ENCODE measurements around the gene TMEM18.
"Not testable (repeated sequence)": the region's sequence is repeated elsewhere in the genome, so short reads cannot be mapped to it uniquely, and the experiment has no call there.

TMEM18 gene

DNA sequence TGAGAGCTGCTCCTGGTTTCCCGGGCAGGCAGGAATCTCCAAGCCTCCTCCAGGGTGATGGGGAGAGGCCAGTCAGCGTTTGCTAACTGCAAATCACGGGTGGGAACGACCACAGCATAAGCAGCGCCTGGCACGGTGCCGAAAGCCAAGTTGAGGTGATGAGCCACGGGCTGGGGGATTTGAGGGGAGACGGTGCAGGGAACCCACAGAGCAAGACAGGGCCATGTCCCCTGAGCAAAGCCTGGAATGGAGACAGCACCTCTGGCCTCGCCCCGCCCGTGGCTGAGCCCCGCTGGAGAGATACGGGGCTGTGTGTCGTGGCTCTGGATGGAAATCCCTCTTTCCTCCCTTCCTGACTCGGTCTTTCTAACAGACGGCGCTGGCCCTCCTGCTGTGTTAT lies 31.5 kb upstream of the TMEM18 start:
- ATAC-seq (ENCODE audit: low read depth) (no peak), DNase-seq (ENCODE audit: low spot score in 2 of 2) (no peak)
- no peaks in the 10 kb centered on the region for H3K9me3 Mint-ChIP-seq
- no peaks in the 10 kb centered on the region for H3K36me3 Mint-ChIP-seq
- peaks cover 5% of the 10 kb centered on the region for H3K4me1 Mint-ChIP-seq
- H3K27ac Mint-ChIP-seq: no peak overlapping the region
- peaks cover 10% of the 10 kb centered on the region for H3K27me3 Mint-ChIP-seq
- no peak overlapping the region for H3K4me3 Mint-ChIP-seq

DNA sequence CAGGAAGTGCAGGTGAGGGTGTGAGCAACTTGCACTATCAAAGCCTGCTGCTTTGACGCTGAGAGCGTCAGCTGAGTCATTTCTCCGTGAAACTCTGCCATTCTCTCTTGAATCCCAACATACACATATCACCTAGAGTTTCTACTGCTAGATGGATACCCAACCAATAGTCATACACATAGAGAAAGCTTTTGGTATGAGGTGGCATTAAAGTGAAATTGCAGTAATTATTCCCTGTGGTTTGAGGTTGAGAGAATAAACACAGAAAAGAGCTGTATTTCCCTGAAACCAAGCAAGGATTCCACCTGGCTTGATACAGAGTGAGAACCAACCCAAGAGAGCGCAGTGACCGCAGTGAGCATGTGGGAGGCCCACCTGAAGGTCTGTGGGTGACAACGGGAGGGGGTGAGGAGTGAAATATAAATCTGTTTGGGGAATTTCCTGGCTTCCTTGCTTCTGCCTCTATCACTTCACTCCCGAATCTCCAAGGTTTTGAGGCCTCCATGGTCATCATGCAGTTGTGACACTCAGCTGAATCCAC lies 28.8 kb upstream of the TMEM18 start:
- H3K4me1 Mint-ChIP-seq: peaks cover 5% of the 10 kb centered on the region
- H3K9me3 Mint-ChIP-seq: no peaks in the 10 kb centered on the region
- ATAC-seq (ENCODE audit: low read depth) (no peak), DNase-seq (ENCODE audit: low spot score in 2 of 2) (no peak)
- no peaks in the 10 kb centered on the region for H3K36me3 Mint-ChIP-seq
- no peak overlapping the region for H3K4me3 Mint-ChIP-seq
- H3K27me3 Mint-ChIP-seq: peaks cover 3% of the 10 kb centered on the region
- no peak overlapping the region for H3K27ac Mint-ChIP-seq

- H3K4me3 Mint-ChIP-seq; H3K9me3 Mint-ChIP-seq; H3K27ac Mint-ChIP-seq; H3K36me3 Mint-ChIP-seq; H3K4me1 Mint-ChIP-seq; ATAC-seq (ENCODE audit: low read depth); DNase-seq (ENCODE audit: low spot score in 2 of 2); H3K27me3 Mint-ChIP-seq: not testable (repeated sequence)
Measured at GRCh38 chr2:702765-703164, 25.6 kb upstream of the TMEM18 start.

DNA sequence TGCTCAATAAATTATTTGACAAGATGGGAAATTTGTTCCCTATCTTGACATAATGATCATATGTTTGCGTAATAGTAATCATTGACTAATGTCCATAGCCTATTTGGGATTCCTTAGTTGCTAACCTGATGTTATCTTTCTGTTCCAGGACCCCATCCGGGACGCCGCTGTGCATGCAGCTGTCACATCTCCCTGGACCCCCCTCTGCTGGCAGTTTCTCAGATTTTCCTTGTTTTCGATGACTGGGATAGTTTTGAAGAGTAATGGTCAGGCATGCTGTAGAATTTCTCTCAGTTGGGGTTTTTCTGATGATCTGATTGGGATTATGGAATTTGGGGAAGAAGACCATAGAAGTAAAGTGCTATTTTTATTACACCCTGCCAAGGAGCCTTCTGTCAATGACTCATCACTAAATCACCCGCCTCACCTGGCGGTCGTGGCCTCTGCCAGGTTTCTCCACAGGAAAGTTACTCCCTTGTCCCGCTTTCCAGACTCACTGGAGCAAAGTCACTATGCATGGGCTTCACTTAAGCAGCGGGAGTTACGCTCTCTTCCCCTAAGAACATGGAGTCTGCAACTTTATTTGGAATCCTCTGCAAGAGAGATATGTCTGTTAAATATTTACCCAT lies 19.9 kb upstream of the TMEM18 start:
- Mint-ChIP-seq H3K4me1 (peaks cover 18% of the 10 kb centered on the region), H3K4me3 (no peak overlapping the region), H3K36me3 (peaks cover 2% of the 10 kb centered on the region), H3K9me3 (no peaks in the 10 kb centered on the region), H3K27me3 (no peaks in the 10 kb centered on the region), H3K27ac (peak overlapping the region; percentile 86)
- ATAC-seq (ENCODE audit: low read depth): no peak
- no peak for DNase-seq (ENCODE audit: low spot score in 2 of 2)

GRCh38 chr2:696463-696862 lies 19.3 kb upstream of the TMEM18 start:
- Mint-ChIP-seq H3K9me3 (no peaks in the 10 kb centered on the region), H3K4me3 (no peak overlapping the region)
- DNase-seq (ENCODE audit: low spot score in 2 of 2): peak; percentile 49 to 70

DNA sequence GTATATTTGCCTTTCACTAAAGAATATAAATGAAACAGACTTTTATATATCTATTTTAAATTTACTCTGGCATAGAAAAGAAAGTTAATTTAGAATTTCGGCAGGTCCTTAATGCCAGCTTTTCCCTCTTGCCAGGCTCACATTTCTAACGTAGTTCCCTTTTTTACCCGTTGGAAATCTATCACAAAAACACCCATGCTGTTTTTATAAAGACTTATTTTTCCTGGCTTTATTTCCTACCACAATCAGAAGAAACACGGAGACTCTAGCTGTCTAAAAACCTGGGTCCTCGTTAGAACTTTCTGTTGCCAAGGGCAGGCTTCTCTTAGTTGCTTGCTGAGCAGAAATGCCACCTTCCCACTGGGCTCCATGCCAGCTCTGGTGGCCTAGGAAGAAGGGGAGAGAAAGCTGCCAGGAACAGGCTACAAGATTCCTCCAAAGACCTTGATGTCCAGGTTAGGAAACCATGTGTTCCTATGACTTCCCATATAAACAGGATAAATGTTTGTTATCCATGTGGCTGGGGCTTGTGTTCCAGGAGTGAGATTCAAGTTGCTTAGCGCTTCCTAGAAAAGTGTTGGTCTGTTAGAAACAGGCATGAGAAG lies 17.8 kb upstream of the TMEM18 start:
- ATAC-seq (ENCODE audit: low read depth) (no peak), DNase-seq (ENCODE audit: low spot score in 2 of 2) (no peak)
- Mint-ChIP-seq H3K9me3 (no peaks in the 10 kb centered on the region), H3K36me3 (peaks cover 2% of the 10 kb centered on the region), H3K4me3 (no peak overlapping the region), H3K27me3 (no peaks in the 10 kb centered on the region), H3K27ac (peak overlapping the region; percentile 80), H3K4me1 (peaks cover 20% of the 10 kb centered on the region)

More at GRCh38 chr2:696463-696862, 19.3 kb upstream of the TMEM18 start:
- Mint-ChIP-seq H3K36me3 (peaks cover 2% of the 10 kb centered on the region), H3K27me3 (no peaks in the 10 kb centered on the region), H3K4me1 (peaks cover 18% of the 10 kb centered on the region), H3K27ac (peak overlapping the region; percentile 86)
- ATAC-seq (ENCODE audit: low read depth): peak; percentile 99

DNA sequence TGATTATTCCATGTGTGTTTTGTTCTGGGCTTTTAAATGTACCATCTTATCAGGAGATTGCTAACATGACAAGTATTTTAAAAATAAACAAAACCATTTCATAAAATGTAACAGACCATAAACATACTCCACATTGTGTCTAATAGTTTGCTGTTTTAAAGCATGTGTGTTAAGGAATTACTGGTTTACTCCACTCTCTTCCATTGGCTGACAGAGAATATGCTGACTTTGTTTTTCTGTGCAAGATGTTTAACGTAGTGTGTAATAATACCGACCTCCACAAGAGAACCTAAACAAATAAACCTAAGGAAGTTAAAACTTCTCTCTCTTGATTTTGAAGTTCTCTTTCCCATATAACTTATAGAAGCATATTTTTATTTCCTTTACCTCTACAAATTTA lies 17.0 kb upstream of the TMEM18 start:
- Mint-ChIP-seq H3K9me3 (no peaks in the 10 kb centered on the region), H3K36me3 (peaks cover 2% of the 10 kb centered on the region), H3K4me3 (no peak overlapping the region), H3K27me3 (no peaks in the 10 kb centered on the region), H3K4me1 (peaks cover 23% of the 10 kb centered on the region), H3K27ac (peak overlapping the region; percentile 80)
- DNase-seq (ENCODE audit: low spot score in 2 of 2) (no peak), ATAC-seq (ENCODE audit: low read depth) (no peak)

- Mint-ChIP-seq H3K4me3 (no peak overlapping the region), H3K36me3 (peaks cover 4% of the 10 kb centered on the region), H3K27me3 (no peaks in the 10 kb centered on the region), H3K27ac (no peak overlapping the region), H3K9me3 (no peaks in the 10 kb centered on the region), H3K4me1 (peaks cover 22% of the 10 kb centered on the region)
- no peak for DNase-seq (ENCODE audit: low spot score in 2 of 2)
- ATAC-seq (ENCODE audit: low read depth): no peak
Measured at GRCh38 chr2:693606-694005, 16.4 kb upstream of the TMEM18 start.

- DNase-seq (ENCODE audit: low spot score in 2 of 2) (no peak), ATAC-seq (ENCODE audit: low read depth) (no peak)
- no peak overlapping the region for H3K4me3 Mint-ChIP-seq
- peak overlapping the region; percentile 6 for H3K27ac Mint-ChIP-seq
- H3K27me3 Mint-ChIP-seq: no peaks in the 10 kb centered on the region
- no peaks in the 10 kb centered on the region for H3K9me3 Mint-ChIP-seq
- H3K4me1 Mint-ChIP-seq: peaks cover 20% of the 10 kb centered on the region
- H3K36me3 Mint-ChIP-seq: peaks cover 8% of the 10 kb centered on the region
Measured at GRCh38 chr2:692767-693166, 15.6 kb upstream of the TMEM18 start.

DNA sequence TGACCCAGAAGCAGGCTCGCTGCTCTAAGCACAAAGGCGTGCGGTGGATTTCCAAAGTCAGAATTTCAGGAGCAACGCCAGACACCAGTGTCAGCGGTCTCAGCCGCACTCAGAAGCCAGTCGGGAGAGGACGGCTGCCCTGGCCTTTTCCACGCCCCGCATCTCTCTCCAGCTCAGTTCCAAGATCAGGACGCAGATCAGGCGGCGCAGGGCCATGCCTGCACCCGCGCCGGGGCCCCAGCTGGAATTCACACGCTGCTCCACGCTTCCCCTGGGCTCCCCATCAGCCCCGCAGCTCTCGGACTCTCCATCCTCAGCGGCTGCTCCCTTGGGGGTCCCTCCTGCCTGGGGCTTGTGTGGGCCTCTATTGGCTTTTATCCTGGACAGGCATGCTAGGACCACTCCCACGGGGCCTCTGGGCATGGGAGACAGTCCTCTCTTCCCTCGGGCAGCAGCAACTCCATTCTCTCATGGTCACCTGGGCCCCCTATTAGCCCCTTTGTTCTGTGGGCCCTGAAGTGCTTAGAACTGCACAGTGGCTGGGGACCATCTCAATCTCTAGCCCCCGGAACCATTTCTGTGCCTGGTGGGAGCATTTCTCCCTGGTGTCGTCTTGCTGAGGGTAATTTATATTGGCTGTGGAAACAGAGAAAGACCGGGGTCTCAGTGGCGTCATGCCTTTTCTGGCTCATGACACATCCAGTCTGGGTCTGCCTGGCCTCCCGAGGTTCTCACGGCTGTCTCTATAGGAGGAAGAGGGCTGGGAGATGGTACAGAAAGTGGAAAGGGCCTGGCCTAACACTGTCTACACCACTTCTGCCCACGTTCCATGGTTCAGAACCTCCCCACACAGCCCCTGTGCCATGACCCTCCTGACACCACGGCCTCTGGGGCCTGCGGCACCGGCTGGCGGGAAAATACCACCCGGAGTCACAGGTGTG lies 14.9 kb upstream of the TMEM18 start:
- Mint-ChIP-seq H3K4me3 (no peak overlapping the region), H3K4me1 (peaks cover 14% of the 10 kb centered on the region), H3K9me3 (no peaks in the 10 kb centered on the region), H3K27ac (no peak overlapping the region), H3K27me3 (no peaks in the 10 kb centered on the region), H3K36me3 (peaks cover 8% of the 10 kb centered on the region)
- DNase-seq (ENCODE audit: low spot score in 2 of 2): no peak
- ATAC-seq (ENCODE audit: low read depth): no peak

- no peak overlapping the region for H3K27ac Mint-ChIP-seq
- ATAC-seq (ENCODE audit: low read depth) (no peak), DNase-seq (ENCODE audit: low spot score in 2 of 2) (no peak)
- H3K4me3 Mint-ChIP-seq: no peak overlapping the region
- H3K4me1 Mint-ChIP-seq: peaks cover 5% of the 10 kb centered on the region
- H3K9me3 Mint-ChIP-seq: no peaks in the 10 kb centered on the region
- peaks cover 8% of the 10 kb centered on the region for H3K36me3 Mint-ChIP-seq
- no peaks in the 10 kb centered on the region for H3K27me3 Mint-ChIP-seq
Measured at GRCh38 chr2:690799-691198, 13.6 kb upstream of the TMEM18 start.

DNA sequence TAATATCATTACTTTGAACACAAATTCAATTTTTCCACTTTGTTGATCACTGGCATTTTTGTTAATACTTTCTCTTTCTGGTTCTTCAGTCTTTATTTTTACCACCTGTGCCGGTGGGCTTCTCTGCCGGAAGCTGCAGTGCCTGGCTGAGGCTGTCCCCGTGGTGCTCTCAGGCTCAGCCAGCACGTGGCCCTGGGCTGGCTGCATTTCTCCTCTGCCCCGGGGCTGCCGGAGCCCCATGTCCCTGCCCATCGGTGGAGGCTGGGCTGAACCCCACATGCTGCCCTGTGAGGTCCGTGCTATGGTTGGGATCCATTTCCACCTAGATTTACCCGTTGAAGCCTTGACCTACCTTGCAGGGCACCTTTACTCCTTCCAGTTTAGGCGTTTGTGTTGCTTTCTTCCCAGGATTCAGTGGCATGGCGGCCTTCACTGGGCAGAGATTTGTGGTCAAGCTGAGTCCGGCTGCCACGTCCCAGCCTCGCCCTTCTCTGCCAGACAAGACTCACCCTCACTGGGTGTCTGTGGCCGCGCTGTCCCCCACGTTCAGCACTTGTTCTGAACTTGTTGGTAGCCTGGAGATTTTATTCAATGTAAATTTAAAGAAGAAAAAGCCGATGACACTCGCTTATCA lies 12.8 kb upstream of the TMEM18 start:
- Mint-ChIP-seq H3K36me3 (peaks cover 12% of the 10 kb centered on the region), H3K27ac (peak overlapping the region; percentile 39)
- peak; percentile 80 for ATAC-seq (ENCODE audit: low read depth)

DNA sequence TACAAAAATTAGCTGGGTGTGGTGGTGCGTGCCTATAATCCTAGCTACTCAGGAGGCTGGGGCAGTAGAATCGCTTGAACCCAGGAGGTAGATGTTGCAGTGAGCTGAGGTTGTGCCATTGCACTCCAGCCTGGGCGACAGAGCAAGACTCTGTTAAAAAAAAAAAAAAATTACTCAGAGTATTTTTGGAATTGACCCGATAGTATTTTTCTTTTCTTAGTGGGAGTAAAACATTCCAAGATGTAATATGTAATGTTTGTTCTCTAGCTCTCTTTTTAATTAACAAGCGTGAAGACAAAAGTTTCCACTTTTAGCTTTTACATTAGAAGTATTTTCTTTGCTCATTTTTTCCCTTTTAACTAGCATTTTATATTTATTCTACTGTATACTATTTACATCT lies 12.0 kb upstream of the TMEM18 start:
- no peak for DNase-seq (ENCODE audit: low spot score in 2 of 2)
- Mint-ChIP-seq H3K27me3 (no peaks in the 10 kb centered on the region), H3K9me3 (peaks cover 5% of the 10 kb centered on the region), H3K4me1 (peaks cover 5% of the 10 kb centered on the region), H3K36me3 (peaks cover 18% of the 10 kb centered on the region), H3K4me3 (no peak overlapping the region), H3K27ac (no peak overlapping the region)
- no peak for ATAC-seq (ENCODE audit: low read depth)

More for the DNA sequence above, 12.8 kb upstream of the TMEM18 start:
- no peaks in the 10 kb centered on the region for H3K27me3 Mint-ChIP-seq
- peaks cover 5% of the 10 kb centered on the region for H3K4me1 Mint-ChIP-seq
- H3K4me3 Mint-ChIP-seq: no peak overlapping the region
- DNase-seq (ENCODE audit: low spot score in 2 of 2): no peak
- H3K9me3 Mint-ChIP-seq: peaks cover 2% of the 10 kb centered on the region
